NCI-H82 (cell line): ENCODE measurements around the gene TRPV6.

Experiments used
- DNase-seq: peaks from one replicate; lab custom pipeline; 2025; lab: John Stamatoyannopoulos, UW

TRPV6 gene

DNA sequence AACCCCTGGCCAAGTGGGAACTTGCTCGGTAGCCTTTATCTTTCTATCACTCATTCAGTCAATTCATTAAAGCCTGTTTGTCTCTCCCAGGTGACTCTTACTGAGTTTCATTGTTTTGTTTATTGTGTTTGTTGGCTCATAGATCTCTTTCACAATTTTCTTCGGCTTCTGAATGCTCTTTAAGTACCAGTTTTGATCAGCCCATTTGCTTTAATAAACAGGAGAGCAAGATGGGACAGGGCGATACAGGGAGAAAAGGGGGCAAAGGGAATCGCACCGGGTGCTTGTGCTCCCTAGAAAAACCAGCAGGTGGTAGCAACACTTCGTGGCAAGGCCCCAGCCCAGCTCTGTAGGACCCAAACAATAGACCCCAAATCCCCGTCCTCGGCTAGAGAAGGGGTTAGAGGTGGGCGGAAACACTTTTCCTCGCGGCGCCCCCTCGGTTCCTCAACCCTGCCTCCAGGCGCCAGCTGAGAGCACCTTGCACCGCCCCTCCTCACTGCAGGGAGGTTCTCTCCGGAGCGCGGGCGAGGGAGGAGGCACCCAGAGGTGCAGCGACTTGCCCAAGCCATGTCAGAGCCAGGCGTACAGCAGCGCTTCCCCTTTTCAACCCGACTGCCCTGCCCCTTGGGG lies 31.7 kb downstream of the TRPV6 start:
- DNase-seq, result peak; percentile 84

DNA sequence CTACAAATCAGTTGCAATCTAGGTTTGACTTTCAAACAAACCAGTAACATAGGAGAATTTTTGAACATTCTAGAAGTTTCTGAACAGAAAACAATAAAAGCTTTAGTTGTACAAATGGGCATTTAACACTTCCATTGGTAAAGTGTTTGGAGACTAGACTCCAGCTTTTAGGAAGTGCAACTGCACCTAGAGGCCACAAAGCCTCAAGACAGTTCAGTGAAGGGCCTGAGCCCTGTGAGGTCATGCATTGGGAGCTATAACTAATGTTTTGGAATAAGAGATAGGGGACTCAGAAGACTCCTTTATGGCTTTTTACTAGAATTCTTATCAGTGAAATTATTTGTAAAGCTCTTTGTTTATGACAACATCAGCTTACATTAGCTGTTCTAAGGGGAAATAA lies 33.6 kb downstream of the TRPV6 start:
- no peak for DNase-seq

DNA sequence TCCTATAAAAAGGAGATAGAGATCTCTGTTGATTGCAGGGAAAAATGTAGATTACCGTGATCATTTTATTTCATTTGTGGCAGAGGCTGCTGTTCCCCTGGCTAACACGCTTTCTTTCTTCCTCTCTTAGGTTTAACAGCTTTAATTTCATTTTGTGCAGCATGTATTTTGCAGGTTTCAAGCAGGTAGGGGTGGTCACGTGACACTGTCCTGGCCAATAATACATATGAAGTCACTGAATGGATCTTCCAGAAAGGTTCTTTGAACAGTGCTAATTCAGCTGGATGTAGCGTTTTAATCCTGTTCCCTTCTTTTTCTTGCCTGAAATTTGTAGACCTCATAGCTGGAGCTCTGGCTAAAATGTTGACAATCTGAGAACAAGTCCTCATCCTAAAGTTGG lies 34.3 kb downstream of the TRPV6 start:
- DNase-seq, result no peak

DNA sequence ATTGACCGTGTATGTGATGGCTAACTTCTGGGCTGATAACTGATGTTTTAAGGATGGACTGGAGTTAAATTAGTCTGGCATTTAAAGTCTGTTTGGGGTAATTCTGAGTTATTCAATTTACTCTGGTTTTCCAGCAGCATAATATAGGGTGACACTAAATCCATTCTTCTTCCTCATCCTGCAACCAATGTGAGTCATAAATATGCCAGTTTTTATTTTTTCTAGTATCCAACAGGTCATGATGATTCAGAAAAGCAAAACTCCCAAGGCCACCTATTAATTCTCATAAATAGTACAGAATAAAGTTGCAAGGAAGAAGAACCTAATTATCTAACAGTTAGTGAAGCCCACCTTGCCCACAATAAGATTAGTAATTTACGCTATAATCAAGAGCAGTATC lies 38.2 kb downstream of the TRPV6 start:
- no peak for DNase-seq

DNA sequence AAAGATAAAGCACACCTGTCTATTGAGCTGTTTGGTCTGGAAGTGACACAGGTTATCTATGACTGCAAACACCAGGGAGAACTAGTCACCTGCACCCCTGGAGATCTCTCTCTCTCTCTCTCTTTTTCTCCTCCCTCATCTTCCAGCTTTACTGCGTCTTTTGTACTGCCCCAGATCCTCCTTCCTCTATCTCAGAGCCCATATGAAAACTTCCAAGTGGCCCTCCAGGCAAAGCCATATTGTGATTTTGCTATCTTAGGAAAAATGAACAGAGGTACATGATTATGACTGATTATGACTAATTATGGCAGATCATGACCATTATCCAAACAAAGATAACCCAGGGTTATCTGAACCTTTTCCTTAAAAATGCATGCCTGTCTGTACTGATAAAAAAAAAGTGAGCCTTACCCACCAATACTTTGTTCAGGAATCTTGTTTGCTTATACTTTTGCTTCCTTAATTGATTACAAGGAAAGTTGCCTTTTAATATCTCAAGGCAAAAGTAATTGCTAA lies 43.2 kb downstream of the TRPV6 start:
- no peak for DNase-seq

DNA sequence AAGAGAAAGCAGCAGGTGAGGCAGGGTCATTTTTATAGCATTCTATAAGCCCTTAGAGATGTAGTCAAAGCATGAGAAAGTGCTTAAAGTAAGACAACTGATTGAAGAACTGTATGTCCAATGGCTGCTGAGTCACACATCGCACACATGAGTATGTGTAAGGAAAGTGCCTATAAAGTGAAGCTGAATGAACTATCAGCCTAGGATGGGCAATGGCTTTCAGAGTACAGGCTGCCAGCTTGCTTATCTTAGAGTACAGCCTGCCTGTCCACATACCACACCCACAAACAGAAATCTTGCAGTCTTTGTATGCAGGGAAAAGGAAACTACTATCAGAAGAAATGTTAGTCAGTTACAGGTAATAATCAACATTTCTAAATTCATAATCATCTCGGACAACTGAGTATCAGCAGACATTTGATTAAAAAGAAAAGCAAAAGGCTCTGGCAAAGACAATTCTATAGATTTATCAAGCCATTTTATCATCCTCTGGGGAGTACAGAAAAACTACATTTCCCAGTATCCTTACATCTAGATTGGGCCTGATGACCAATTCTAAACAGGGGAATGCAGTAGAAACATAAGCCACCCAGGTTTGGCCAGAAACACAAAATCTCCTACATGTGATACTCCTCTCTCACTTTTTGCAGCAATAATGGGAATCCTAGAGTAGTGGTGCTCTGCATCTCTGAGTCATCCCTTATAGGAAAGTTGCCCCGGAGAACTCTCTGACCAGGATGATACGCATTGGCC lies 46.9 kb downstream of the TRPV6 start:
- no peak for DNase-seq

DNA sequence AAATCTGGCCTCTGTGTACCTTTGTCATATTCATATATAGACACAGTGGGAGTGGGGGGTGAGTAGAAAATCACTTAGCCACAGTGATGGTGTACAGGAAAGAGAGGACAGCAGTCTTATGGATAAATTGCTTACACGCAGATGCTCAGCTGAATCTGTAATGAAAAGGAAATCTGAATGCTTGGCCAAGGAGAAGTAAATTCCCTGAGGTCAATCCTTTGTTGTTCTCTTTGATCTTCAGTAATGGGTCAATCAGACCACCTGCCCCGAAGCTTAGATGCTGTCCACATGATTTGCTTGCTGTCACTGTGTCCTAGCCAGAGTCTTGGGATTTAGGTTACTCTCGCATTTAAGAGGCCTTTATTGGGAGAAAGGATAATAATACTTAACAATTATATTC lies 49.1 kb downstream of the TRPV6 start:
- no peak for DNase-seq

DNA sequence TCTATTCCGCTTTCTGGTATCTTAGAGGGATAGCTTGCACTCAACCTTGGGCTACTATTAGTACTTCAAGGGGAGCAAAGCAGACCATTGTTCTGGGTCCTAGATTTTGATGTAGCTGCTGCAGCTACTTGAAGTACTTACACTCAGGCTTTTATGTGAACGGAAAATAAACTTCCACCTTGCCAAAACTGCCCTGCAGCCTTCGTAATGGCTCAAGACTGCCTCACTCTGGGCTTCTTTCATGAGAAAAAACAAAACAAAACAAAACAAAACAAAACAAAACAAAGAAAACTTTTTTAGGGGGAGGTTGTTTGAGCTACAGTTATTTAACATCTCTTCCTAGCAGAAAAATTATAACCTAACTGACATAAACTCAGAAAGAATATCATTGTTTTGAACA lies 50.1 kb downstream of the TRPV6 start:
- DNase-seq, result no peak

DNA sequence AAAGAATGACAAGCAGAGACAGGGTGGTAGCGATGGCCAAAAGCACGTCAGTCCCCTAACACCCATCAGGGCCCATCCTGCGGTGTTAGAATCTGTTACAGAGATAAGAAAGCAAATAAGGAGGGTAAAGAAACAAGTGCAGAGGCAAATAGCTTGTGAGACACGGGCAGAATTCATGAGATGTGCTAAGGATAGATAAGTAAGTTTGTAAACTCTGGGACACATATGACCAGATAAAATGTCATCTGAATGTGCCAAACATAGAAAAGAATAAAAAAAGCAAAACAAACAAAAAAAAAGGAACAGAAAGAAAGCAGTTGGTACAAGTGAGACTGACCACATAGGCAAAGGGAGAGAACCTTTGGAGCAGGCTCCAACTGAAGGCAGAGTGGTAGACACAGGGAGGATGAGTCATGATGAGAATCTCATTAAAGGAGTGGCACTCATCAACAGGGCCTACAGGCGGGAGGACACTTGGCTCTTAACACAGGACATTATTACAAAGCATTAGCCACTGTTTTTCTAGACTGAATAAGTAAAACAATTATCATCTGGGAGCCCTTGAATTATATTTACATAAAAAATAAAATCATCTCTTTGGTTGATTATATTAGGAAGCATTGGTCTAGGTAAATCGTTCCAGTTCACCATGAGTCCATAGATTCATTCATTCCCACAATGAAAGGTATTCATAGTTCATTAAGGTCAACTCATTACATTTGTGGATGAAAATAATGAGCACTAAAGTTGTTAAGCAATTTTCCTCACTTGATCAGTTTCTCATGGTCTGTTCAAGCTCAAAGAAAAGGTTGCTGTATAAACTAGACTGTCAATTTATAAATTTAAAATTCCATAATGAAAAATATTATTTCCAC lies 52.1 kb downstream of the TRPV6 start:
- peak; percentile 8 for DNase-seq

DNA sequence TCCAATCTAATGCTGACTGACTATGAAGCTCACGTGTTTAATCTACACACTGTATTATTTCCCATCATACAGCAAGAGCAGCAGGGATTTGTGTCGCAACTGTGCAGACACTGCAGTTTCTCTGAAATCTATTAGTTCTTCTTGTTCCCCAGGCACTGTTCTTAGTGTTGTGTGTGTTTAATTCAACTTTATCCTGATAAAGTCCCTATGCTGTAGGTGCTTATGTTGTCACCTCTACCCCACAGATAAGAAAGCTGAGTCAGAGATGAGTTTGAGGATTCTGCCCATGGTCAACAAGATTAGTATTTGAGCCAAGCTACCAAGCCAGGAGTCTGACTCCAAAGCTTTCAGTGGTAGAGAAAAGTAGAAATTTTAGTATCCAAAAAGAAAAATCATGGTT lies 53.1 kb downstream of the TRPV6 start:
- DNase-seq, result no peak

DNA sequence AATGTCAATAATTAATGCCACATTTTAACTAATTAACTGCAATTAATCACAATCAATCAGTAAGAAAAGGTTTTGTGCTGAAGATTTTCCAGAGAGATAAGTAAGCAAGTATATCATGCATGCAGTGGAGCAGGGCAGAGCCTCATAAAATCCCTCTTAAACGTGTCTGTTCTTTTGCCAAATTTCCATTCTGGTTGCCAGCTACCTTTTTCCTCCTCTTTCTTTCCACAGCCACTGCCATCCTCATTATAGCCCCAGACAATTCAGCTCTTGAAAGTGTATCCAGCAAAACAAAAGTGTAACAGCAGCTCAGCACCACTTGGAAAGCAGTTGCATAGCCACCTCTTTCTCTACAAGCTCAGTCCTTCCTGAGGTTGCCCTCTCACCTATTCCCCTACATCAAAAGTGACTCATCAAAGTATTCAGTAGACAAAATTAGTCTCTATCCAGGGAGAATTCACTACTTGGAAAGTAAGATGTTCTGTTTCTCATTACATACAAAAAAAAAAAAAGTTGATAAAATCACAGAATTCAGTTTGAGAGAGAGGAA lies 57.5 kb downstream of the TRPV6 start:
- DNase-seq, result no peak

DNA sequence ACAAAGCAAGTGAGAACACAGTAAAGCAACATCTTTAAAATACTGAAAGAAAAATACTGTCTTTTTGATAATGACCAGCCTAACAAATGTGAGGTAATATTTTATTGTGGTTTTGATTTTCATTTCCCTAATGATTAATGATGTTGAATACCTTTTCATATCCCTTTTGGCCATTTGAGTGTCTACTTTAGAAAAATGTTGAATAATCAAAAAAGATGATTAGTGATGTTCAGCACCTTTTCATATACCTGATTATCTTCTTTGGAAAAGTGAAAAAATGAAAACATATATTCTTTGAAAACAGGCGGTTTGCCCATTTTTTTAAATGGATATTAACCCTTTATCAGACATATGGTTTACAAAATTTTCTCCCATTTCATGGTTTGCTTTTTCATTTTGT lies 62.8 kb downstream of the TRPV6 start:
- no peak for DNase-seq
